ENCODE results near the gene INPPL1. TPM values are rescaled to one million over a fixed set of nuclear protein-coding genes. Genes with fewer than 3 reads are reported as not detected.
A peak's percentile ranks its signal among the peaks of the same experiment; 100 is the strongest.
"Not testable (repeated sequence)": the region's sequence is repeated elsewhere in the genome, so short reads cannot be mapped to it uniquely, and the experiment has no call there.

Gene INPPL1
- total RNA-seq, result 100 to 1,000 TPM; 102 to 108 TPM
- 87.4 to 119 reads per million in 2 donors for total RNA-seq

- Mint-ChIP-seq H3K4me1 (peaks cover 25% of the 10 kb centered on the region), H3K36me3 (ENCODE audit: low read depth) (peaks cover 2% of the 10 kb centered on the region), H3K27ac (peak within 1 kb of the TSS; percentile 93), H3K4me3 (peak within 1 kb of the TSS; percentile 99), H3K27me3 (no peaks in the 10 kb centered on the region)
- ATAC-seq (no peak), DNase-seq (no peak)
- no peaks in the 10 kb centered on the region for H3K9me3 ChIP-seq (ENCODE audit: control insufficient read depth, low read length, poor library complexity, severe bottlenecking)
Observed at GRCh38 chr11:72224564-72225410, at the start of gene INPPL1. TSS of gene INPPL1 (plus strand) at chr11:72224767. CDS start at chr11:72224985, 218 bp downstream.

- H3K36me3 Mint-ChIP-seq (ENCODE audit: low read depth), result no peaks in the 10 kb centered on the region
- no peak overlapping the region for H3K27ac Mint-ChIP-seq
- ATAC-seq (no peak), DNase-seq (no peak)
- H3K27me3 Mint-ChIP-seq, result peaks cover 28% of the 10 kb centered on the region
- no peaks in the 10 kb centered on the region for H3K9me3 ChIP-seq (ENCODE audit: control insufficient read depth, low read length, poor library complexity, severe bottlenecking)
- no peak overlapping the region for H3K4me3 Mint-ChIP-seq
- H3K4me1 Mint-ChIP-seq, result no peaks in the 10 kb centered on the region
Observed at GRCh38 chr11:72177656-72178055, 46.9 kb upstream of the INPPL1 start.

GRCh38 chr11:72179049-72179803, 45.3 kb upstream of the INPPL1 start:
- H3K4me1 Mint-ChIP-seq, result peaks cover 2% of the 10 kb centered on the region
- H3K4me3 Mint-ChIP-seq, result no peak overlapping the region
- DNase-seq, result no peak
- no peak for ATAC-seq
- H3K27me3 Mint-ChIP-seq, result peaks cover 30% of the 10 kb centered on the region
- peaks cover 2% of the 10 kb centered on the region for H3K36me3 Mint-ChIP-seq (ENCODE audit: low read depth)
- H3K9me3 ChIP-seq (ENCODE audit: control insufficient read depth, low read length, poor library complexity, severe bottlenecking), result no peaks in the 10 kb centered on the region
- no peak overlapping the region for H3K27ac Mint-ChIP-seq

GRCh38 chr11:72179804-72180396, 44.7 kb upstream of the INPPL1 start:
- H3K27ac Mint-ChIP-seq, result no peak overlapping the region
- peaks cover 2% of the 10 kb centered on the region for H3K36me3 Mint-ChIP-seq (ENCODE audit: low read depth)
- H3K9me3 ChIP-seq (ENCODE audit: control insufficient read depth, low read length, poor library complexity, severe bottlenecking), result no peaks in the 10 kb centered on the region
- DNase-seq (no peak), ATAC-seq (no peak)
- H3K27me3 Mint-ChIP-seq, result peaks cover 30% of the 10 kb centered on the region
- peaks cover 2% of the 10 kb centered on the region for H3K4me1 Mint-ChIP-seq
- no peak overlapping the region for H3K4me3 Mint-ChIP-seq

GRCh38 chr11:72180892-72181552, 43.5 kb upstream of the INPPL1 start:
- peaks cover 30% of the 10 kb centered on the region for H3K27me3 Mint-ChIP-seq
- H3K9me3 ChIP-seq (ENCODE audit: control insufficient read depth, low read length, poor library complexity, severe bottlenecking); H3K36me3 Mint-ChIP-seq (ENCODE audit: low read depth); ATAC-seq; DNase-seq; H3K27ac Mint-ChIP-seq; H3K4me1 Mint-ChIP-seq; H3K4me3 Mint-ChIP-seq: not testable (repeated sequence)

- DNase-seq; H3K4me3 Mint-ChIP-seq; ATAC-seq; H3K4me1 Mint-ChIP-seq; H3K9me3 ChIP-seq (ENCODE audit: control insufficient read depth, low read length, poor library complexity, severe bottlenecking); H3K27ac Mint-ChIP-seq; H3K36me3 Mint-ChIP-seq (ENCODE audit: low read depth): not testable (repeated sequence)
- peaks cover 30% of the 10 kb centered on the region for H3K27me3 Mint-ChIP-seq
Observed at GRCh38 chr11:72181553-72181958, 43.0 kb upstream of the INPPL1 start.

- ATAC-seq (no peak), DNase-seq (no peak)
- peaks cover 2% of the 10 kb centered on the region for H3K36me3 Mint-ChIP-seq (ENCODE audit: low read depth)
- peaks cover 12% of the 10 kb centered on the region for H3K27me3 Mint-ChIP-seq
- no peaks in the 10 kb centered on the region for H3K9me3 ChIP-seq (ENCODE audit: control insufficient read depth, low read length, poor library complexity, severe bottlenecking)
- peaks cover 8% of the 10 kb centered on the region for H3K4me1 Mint-ChIP-seq
- H3K4me3 Mint-ChIP-seq, result no peak overlapping the region
- H3K27ac Mint-ChIP-seq, result peak overlapping the region; percentile 73
Observed at GRCh38 chr11:72188267-72188666, 36.3 kb upstream of the INPPL1 start.

- Mint-ChIP-seq H3K27ac (no peak overlapping the region), H3K27me3 (peaks cover 8% of the 10 kb centered on the region), H3K4me3 (no peak overlapping the region), H3K36me3 (ENCODE audit: low read depth) (no peaks in the 10 kb centered on the region), H3K4me1 (peaks cover 6% of the 10 kb centered on the region)
- no peaks in the 10 kb centered on the region for H3K9me3 ChIP-seq (ENCODE audit: control insufficient read depth, low read length, poor library complexity, severe bottlenecking)
- DNase-seq, result no peak
- ATAC-seq, result no peak
Observed at GRCh38 chr11:72189455-72190250, 34.9 kb upstream of the INPPL1 start.

GRCh38 chr11:72190631-72191071, 33.9 kb upstream of the INPPL1 start:
- Mint-ChIP-seq H3K27ac (no peak overlapping the region), H3K4me3 (no peak overlapping the region), H3K36me3 (ENCODE audit: low read depth) (no peaks in the 10 kb centered on the region), H3K4me1 (peaks cover 6% of the 10 kb centered on the region), H3K27me3 (peaks cover 8% of the 10 kb centered on the region)
- no peak for ATAC-seq
- H3K9me3 ChIP-seq (ENCODE audit: control insufficient read depth, low read length, poor library complexity, severe bottlenecking), result no peaks in the 10 kb centered on the region
- DNase-seq, result no peak

- Mint-ChIP-seq H3K27me3 (peaks cover 8% of the 10 kb centered on the region), H3K4me3 (no peak within 1 kb of the TSS), H3K4me1 (peaks cover 6% of the 10 kb centered on the region), H3K36me3 (ENCODE audit: low read depth) (no peaks in the 10 kb centered on the region), H3K27ac (no peak within 1 kb of the TSS)
- DNase-seq, result no peak
- no peaks in the 10 kb centered on the region for H3K9me3 ChIP-seq (ENCODE audit: control insufficient read depth, low read length, poor library complexity, severe bottlenecking)
- ATAC-seq, result no peak
Observed at GRCh38 chr11:72191961-72192381, 32.6 kb upstream of the INPPL1 start, which contains the start of gene FOLR1. TSS of gene FOLR1 (plus strand) at chr11:72192140. CDS start at chr11:72192174, 34 bp downstream.

GRCh38 chr11:72195518-72196270, 28.9 kb upstream of the INPPL1 start:
- H3K4me3 Mint-ChIP-seq, result no peak overlapping the region
- no peaks in the 10 kb centered on the region for H3K9me3 ChIP-seq (ENCODE audit: control insufficient read depth, low read length, poor library complexity, severe bottlenecking)
- H3K36me3 Mint-ChIP-seq (ENCODE audit: low read depth), result no peaks in the 10 kb centered on the region
- ATAC-seq (no peak), DNase-seq (no peak)
- H3K27me3 Mint-ChIP-seq, result peaks cover under 1% of the 10 kb centered on the region
- H3K4me1 Mint-ChIP-seq, result peaks cover under 1% of the 10 kb centered on the region
- H3K27ac Mint-ChIP-seq, result no peak overlapping the region
